ENCODE results near the gene LPCAT2.

The LPCAT2 gene

GRCh38 chr16:55506083-55506482 is 2.8 kb upstream of the LPCAT2 start:
- H3K79me2 ChIP-seq (ENCODE audit: insufficient read depth, low read depth) = no peaks in the 10 kb centered on the region
- H3K4me2 ChIP-seq = no peak overlapping the region
- TF ChIP-seq, protein P1, sequence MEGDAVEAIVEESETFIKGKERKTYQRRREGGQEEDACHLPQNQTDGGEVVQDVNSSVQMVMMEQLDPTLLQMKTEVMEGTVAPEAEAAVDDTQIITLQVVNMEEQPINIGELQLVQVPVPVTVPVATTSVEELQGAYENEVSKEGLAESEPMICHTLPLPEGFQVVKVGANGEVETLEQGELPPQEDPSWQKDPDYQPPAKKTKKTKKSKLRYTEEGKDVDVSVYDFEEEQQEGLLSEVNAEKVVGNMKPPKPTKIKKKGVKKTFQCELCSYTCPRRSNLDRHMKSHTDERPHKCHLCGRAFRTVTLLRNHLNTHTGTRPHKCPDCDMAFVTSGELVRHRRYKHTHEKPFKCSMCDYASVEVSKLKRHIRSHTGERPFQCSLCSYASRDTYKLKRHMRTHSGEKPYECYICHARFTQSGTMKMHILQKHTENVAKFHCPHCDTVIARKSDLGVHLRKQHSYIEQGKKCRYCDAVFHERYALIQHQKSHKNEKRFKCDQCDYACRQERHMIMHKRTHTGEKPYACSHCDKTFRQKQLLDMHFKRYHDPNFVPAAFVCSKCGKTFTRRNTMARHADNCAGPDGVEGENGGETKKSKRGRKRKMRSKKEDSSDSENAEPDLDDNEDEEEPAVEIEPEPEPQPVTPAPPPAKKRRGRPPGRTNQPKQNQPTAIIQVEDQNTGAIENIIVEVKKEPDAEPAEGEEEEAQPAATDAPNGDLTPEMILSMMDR (conservative IDR thresholded peaks at IDR 0.05; ENCODE audit: low read depth, low read length) = no peak
- no peak overlapping the region for H3K9ac ChIP-seq
- no peak overlapping the region for H3K4me3 ChIP-seq (IDR thresholded peaks at IDR 0.05; ENCODE audit: insufficient read depth, low read depth, low read length)
- H3K27ac ChIP-seq = no peak overlapping the region
- no peaks in the 10 kb centered on the region for H3K36me3 ChIP-seq (ENCODE audit: insufficient read depth)
- H4K20me1 ChIP-seq (ENCODE audit: insufficient read depth) = no peaks in the 10 kb centered on the region
- H3K4me1 ChIP-seq (ENCODE audit: low read depth, poor library complexity, severe bottlenecking) = peaks cover 9% of the 10 kb centered on the region
- H3K27me3 ChIP-seq (ENCODE audit: insufficient read depth, low read depth) = no peaks in the 10 kb centered on the region
- no peak overlapping the region for H2AFZ ChIP-seq (ENCODE audit: low read depth)

GRCh38 chr16:55506708-55507107 is 2.2 kb upstream of the LPCAT2 start:
- no peaks in the 10 kb centered on the region; the same call in 1 of the 2 replicates for H3K79me2 ChIP-seq (ENCODE audit: insufficient read depth, low read depth)
- H4K20me1 ChIP-seq (ENCODE audit: insufficient read depth) = no peaks in the 10 kb centered on the region
- no peak overlapping the region for H3K9ac ChIP-seq
- no peak overlapping the region for H3K4me2 ChIP-seq
- no peak overlapping the region for H2AFZ ChIP-seq (ENCODE audit: low read depth)
- H3K27ac ChIP-seq = no peak overlapping the region
- H3K4me3 ChIP-seq (IDR thresholded peaks at IDR 0.05; ENCODE audit: insufficient read depth, low read depth, low read length) = no peak overlapping the region
- peaks cover 9% of the 10 kb centered on the region for H3K4me1 ChIP-seq (ENCODE audit: low read depth, poor library complexity, severe bottlenecking)
- H3K27me3 ChIP-seq (ENCODE audit: insufficient read depth, low read depth) = no peaks in the 10 kb centered on the region
- TF ChIP-seq, protein P1 (conservative IDR thresholded peaks at IDR 0.05; ENCODE audit: low read depth, low read length) = no peak
- H3K36me3 ChIP-seq (ENCODE audit: insufficient read depth) = no peaks in the 10 kb centered on the region

- Histone ChIP-seq H3K9ac (peak overlapping the region; percentile 71; the same call in 1 of the 2 replicates), H3K4me2 (peak overlapping the region; percentile 61)
- TF ChIP-seq, protein P1 (conservative IDR thresholded peaks at IDR 0.05; ENCODE audit: low read depth, low read length) = no peak
These were observed 476 bp upstream of the LPCAT2 start for GRCh38 chr16:55508271-55508921.

DNA sequence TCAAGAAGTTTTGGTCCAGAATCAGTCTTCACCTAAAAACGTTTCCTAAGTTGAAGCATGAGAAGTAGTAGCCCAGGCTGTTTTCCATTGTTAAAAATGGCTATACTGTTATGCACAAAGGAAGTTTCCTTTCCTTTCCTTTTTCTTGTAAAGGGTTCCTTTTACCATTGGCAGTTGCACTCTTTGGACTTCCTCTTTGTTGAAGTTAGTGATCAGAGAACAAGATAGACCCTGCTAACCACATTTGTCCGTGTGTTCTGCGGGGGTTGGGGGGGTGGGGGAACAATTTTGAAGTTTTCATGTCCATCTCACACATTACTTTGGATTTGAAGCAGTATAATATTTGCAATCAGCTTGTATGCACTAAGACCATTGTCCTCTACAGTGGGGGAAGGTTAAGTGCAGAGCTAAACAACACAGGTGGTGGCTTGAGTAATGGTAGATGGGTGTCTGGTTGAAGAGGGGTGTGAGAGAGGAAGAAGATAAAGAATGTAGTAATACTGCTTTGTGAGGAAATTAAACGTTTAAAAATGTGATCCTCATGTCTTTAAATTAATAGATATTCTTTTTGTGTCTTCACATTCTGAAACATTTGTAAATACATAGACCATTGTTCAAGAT is 1.4 kb downstream of the LPCAT2 start:
- Histone ChIP-seq H3K27ac (no peak overlapping the region), H3K4me1 (ENCODE audit: low read depth, poor library complexity, severe bottlenecking) (peaks cover 9% of the 10 kb centered on the region), H4K20me1 (ENCODE audit: insufficient read depth) (no peaks in the 10 kb centered on the region), H3K4me3 (IDR thresholded peaks at IDR 0.05; ENCODE audit: insufficient read depth, low read depth, low read length) (no peak overlapping the region), H3K9ac (no peak overlapping the region), H3K27me3 (ENCODE audit: insufficient read depth, low read depth) (no peaks in the 10 kb centered on the region), H3K36me3 (ENCODE audit: insufficient read depth) (no peaks in the 10 kb centered on the region), H3K4me2 (peak overlapping the region; percentile 60), H3K79me2 (ENCODE audit: insufficient read depth, low read depth) (no peaks in the 10 kb centered on the region; the same call in 1 of the 2 replicates), H2AFZ (ENCODE audit: low read depth) (no peak overlapping the region)
- TF ChIP-seq, protein P1 (conservative IDR thresholded peaks at IDR 0.05; ENCODE audit: low read depth, low read length) = no peak

More at GRCh38 chr16:55508271-55508921, 476 bp upstream of the LPCAT2 start:
- Histone ChIP-seq H3K4me1 (ENCODE audit: low read depth, poor library complexity, severe bottlenecking) (peaks cover 9% of the 10 kb centered on the region), H4K20me1 (ENCODE audit: insufficient read depth) (no peaks in the 10 kb centered on the region), H3K27me3 (ENCODE audit: insufficient read depth, low read depth) (no peaks in the 10 kb centered on the region), H2AFZ (ENCODE audit: low read depth) (peak overlapping the region; percentile 93), H3K79me2 (ENCODE audit: insufficient read depth, low read depth) (no peaks in the 10 kb centered on the region; the same call in 1 of the 2 replicates), H3K27ac (no peak overlapping the region), H3K36me3 (ENCODE audit: insufficient read depth) (no peaks in the 10 kb centered on the region), H3K4me3 (IDR thresholded peaks at IDR 0.05; ENCODE audit: insufficient read depth, low read depth, low read length) (no peak overlapping the region)

Data from KMS-11 (cell line).